ENCODE data around the gene PLAGL1. TPM values are rescaled to one million over a fixed set of nuclear protein-coding genes. Genes with fewer than 3 reads are reported as not detected.

The PLAGL1 gene
- total RNA-seq, 1 donor from 2014 or later = 22.1 TPM

- no peak overlapping the region for H3K4me3 ChIP-seq (ENCODE audit: low read depth, low read length)
- no peak for DNase-seq (ENCODE audit: low read depth)
- TF ChIP-seq CTCF (conservative IDR thresholded peaks at IDR 0.05; ENCODE audit: low read depth, low read length) = no peak
Observed at GRCh38 chr6:143950875-143951274, 57.2 kb downstream of the PLAGL1 start.

- no peak for DNase-seq (ENCODE audit: low read depth)
- no peak overlapping the region for H3K4me3 ChIP-seq (ENCODE audit: low read depth, low read length)
- no peak for TF ChIP-seq CTCF (conservative IDR thresholded peaks at IDR 0.05; ENCODE audit: low read depth, low read length)
Observed at GRCh38 chr6:143949962-143950361, 58.1 kb downstream of the PLAGL1 start.

- DNase-seq (ENCODE audit: low read depth) = no peak
- no peak overlapping the region for H3K4me3 ChIP-seq (ENCODE audit: low read depth, low read length)
- no peak for TF ChIP-seq CTCF (conservative IDR thresholded peaks at IDR 0.05; ENCODE audit: low read depth, low read length)
Observed at GRCh38 chr6:143949535-143949934, 58.5 kb downstream of the PLAGL1 start.

- no peak overlapping the region for H3K4me3 ChIP-seq (ENCODE audit: low read depth, low read length)
- TF ChIP-seq CTCF (conservative IDR thresholded peaks at IDR 0.05; ENCODE audit: low read depth, low read length) = no peak
- DNase-seq (ENCODE audit: low read depth) = no peak
Observed at GRCh38 chr6:143948208-143948607, 59.9 kb downstream of the PLAGL1 start.

GRCh38 chr6:143941852-143942627 lies 66.0 kb downstream of the PLAGL1 start:
- H3K4me3 ChIP-seq (ENCODE audit: low read depth, low read length) = no peak overlapping the region
- DNase-seq (ENCODE audit: low read depth) = no peak
- TF ChIP-seq CTCF (conservative IDR thresholded peaks at IDR 0.05; ENCODE audit: low read depth, low read length) = peak; percentile 83

- DNase-seq (ENCODE audit: low read depth) = no peak
- TF ChIP-seq CTCF (conservative IDR thresholded peaks at IDR 0.05; ENCODE audit: low read depth, low read length) = peak; percentile 97
- no peak overlapping the region for H3K4me3 ChIP-seq (ENCODE audit: low read depth, low read length)
Observed at GRCh38 chr6:143940011-143940597, 68.0 kb downstream of the PLAGL1 start.

GRCh38 chr6:143939364-143939763 lies 68.7 kb downstream of the PLAGL1 start:
- TF ChIP-seq CTCF (conservative IDR thresholded peaks at IDR 0.05; ENCODE audit: low read depth, low read length) = no peak
- DNase-seq (ENCODE audit: low read depth) = no peak
- H3K4me3 ChIP-seq (ENCODE audit: low read depth, low read length) = no peak overlapping the region

Measured in epithelial cell of proximal tubule (primary cell).